ENCODE results near the gene CNDP2.

DNA sequence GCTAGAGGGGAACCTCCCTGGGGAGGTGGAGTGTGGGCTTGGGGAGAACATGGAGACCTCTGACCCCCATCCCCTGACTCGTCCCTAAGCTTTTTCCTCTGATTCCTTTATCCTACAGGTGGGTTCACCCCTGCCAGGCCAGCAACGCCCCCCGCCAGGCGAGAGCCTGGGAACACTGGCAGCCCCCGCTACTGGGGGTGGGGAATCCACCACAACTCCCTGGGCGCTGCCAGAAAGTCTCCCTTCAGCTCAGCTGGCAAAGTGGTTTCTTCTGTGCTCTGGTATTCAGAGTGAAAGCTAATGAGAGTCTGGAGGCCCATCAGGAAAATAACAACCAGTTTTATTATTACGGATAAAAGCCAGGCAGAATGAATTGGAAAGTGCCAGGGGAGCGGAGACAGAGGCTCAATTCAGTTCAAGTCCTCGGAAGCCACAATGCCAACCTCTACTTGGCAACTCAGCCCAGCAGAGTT lies 41.8 kb upstream of the CNDP2 start:
- TF ChIP-seq, protein P1, sequence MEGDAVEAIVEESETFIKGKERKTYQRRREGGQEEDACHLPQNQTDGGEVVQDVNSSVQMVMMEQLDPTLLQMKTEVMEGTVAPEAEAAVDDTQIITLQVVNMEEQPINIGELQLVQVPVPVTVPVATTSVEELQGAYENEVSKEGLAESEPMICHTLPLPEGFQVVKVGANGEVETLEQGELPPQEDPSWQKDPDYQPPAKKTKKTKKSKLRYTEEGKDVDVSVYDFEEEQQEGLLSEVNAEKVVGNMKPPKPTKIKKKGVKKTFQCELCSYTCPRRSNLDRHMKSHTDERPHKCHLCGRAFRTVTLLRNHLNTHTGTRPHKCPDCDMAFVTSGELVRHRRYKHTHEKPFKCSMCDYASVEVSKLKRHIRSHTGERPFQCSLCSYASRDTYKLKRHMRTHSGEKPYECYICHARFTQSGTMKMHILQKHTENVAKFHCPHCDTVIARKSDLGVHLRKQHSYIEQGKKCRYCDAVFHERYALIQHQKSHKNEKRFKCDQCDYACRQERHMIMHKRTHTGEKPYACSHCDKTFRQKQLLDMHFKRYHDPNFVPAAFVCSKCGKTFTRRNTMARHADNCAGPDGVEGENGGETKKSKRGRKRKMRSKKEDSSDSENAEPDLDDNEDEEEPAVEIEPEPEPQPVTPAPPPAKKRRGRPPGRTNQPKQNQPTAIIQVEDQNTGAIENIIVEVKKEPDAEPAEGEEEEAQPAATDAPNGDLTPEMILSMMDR (IDR thresholded peaks at IDR 0.05), result no peak
- TF ChIP-seq POLR2AphosphoS5 (IDR thresholded peaks at IDR 0.05), result no peak
- TF ChIP-seq POLR2A (IDR thresholded peaks at IDR 0.05), result no peak
